ENCODE measurements around the gene TP53INP2.
"Not testable (repeated sequence)": the region's sequence is repeated elsewhere in the genome, so short reads cannot be mapped to it uniquely, and the experiment has no call there.

DNA sequence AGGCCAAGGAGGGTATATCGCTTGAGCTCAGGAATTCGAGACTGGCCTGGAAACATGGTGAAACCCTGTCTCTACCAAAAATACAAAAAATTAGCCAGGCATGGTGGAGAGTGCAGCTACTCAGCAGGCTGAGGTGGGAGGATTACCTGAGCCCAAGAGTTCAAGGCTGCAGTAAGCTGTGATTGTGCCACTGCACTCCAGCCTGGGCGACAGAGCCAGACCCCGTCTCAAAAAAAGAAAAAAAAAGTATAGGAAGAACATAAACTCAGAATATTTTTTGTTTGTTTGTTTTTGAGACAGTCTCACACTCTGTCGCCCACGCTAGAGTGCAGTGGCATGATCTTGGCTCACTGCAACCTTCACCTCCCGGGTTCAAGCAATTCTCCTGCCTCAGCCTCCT lies 39.4 kb upstream of the TP53INP2 start:
- TF ChIP-seq, protein P1, sequence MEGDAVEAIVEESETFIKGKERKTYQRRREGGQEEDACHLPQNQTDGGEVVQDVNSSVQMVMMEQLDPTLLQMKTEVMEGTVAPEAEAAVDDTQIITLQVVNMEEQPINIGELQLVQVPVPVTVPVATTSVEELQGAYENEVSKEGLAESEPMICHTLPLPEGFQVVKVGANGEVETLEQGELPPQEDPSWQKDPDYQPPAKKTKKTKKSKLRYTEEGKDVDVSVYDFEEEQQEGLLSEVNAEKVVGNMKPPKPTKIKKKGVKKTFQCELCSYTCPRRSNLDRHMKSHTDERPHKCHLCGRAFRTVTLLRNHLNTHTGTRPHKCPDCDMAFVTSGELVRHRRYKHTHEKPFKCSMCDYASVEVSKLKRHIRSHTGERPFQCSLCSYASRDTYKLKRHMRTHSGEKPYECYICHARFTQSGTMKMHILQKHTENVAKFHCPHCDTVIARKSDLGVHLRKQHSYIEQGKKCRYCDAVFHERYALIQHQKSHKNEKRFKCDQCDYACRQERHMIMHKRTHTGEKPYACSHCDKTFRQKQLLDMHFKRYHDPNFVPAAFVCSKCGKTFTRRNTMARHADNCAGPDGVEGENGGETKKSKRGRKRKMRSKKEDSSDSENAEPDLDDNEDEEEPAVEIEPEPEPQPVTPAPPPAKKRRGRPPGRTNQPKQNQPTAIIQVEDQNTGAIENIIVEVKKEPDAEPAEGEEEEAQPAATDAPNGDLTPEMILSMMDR (conservative IDR thresholded peaks at IDR 0.05), result not testable (repeated sequence)
- TF ChIP-seq EZH2 (IDR thresholded peaks at IDR 0.05; ENCODE audit: low read depth), result not testable (repeated sequence)

All from PC-9 (cell line).